K562 (cell line): Measurements from ENCODE around the gene CIB1. TPM values are rescaled to one million over a fixed set of nuclear protein-coding genes. Genes with fewer than 3 reads are reported as not detected.

Experiments
- ATAC-seq: fragments of 200-7000 bp; cut with Tn5 transposase; 3 replicates; pipeline ENCODE4 v1.9.1; 2020; ENCODE audit warnings: moderate library complexity
- BruUV-seq: library from RNA; stranded (reverse); fragments of 400-500 nt; replicated peaks from 2 replicates; lab custom pipeline; 2021; lab: Mats Ljungman, UMichigan
- CTCF ChIA-PET: fragments of 300-600 bp; formaldehyde crosslinking; extraction: SDS; loops from one replicate; lab custom pipeline; 2021; ENCODE audit warnings: low intra/inter-chr PET ratio; lab: Yijun Ruan, JAX
- POLR2A ChIA-PET: fragments of 300-600, 350-650 bp; sonication (Branson Sonifier 250); formaldehyde crosslinking; extraction: SDS; loops from one replicate; lab custom pipeline; 2021; ENCODE audit warnings: antibody characterized with exemption, inconsistent platforms; lab: Yijun Ruan, JAX
- DNase-seq, 4 experiments: peaks; one replicate each; pipeline versions ENCODE4 v3.0.0 to v3.0.0-alpha.2; 2011 to 2018; ENCODE audit warnings: low spot score in 3 of 4, mixed read lengths in 3 of 4; ENCODE audit errors: extremely low read depth in 1 of 4
- FAIRE-seq: peaks from 2 replicates; lab custom pipeline; 2011; peaks lifted over from hg19 to GRCh38; lab: Jason Lieb, UNC
- H2AFZ ChIP-seq: 2 replicates; pipeline ENCODE4 v1.6.0; 2011; ENCODE audit warnings: low read depth, low read length, control low read depth, inconsistent platforms
- H3K27ac ChIP-seq: fragments of 200-600 bp; 3 replicates; pipeline ENCODE4 v1.8.0; 2011; ENCODE audit warnings: low read depth, mild to moderate bottlenecking, control low read depth, inconsistent platforms, low read length, moderate library complexity, mixed read lengths; ENCODE audit errors: extremely low read depth
- H3K27me3 ChIP-seq, 2 experiments: fragments of 300-600 bp in 1 of 2; 2 replicates in 1 of 2; 3 replicates in 1 of 2; pipeline versions ENCODE4 v1.6.0 to v1.8.0; 2011; ENCODE audit warnings: inconsistent platforms in 2 of 2, low read length in 2 of 2, mild to moderate bottlenecking in 1 of 2, mixed read lengths in 1 of 2, moderate library complexity in 1 of 2; ENCODE audit not compliant: control insufficient read depth in 2 of 2, insufficient read depth in 2 of 2
- H3K36me3 ChIP-seq: fragments of 300-600 bp; 3 replicates; pipeline ENCODE4 v1.8.0; 2011; ENCODE audit warnings: mild to moderate bottlenecking, low read length, inconsistent platforms; ENCODE audit not compliant: control insufficient read depth, insufficient read depth
- H3K4me1 ChIP-seq, 2 experiments: fragments of 200-600 bp in 1 of 2; replicated peaks in 1 of 2; 2 replicates in 1 of 2; 3 replicates in 1 of 2; pipeline versions ENCODE4 v1.5.1 to v1.8.0; 2011; ENCODE audit warnings: inconsistent platforms in 2 of 2, low read length in 2 of 2, mild to moderate bottlenecking in 1 of 2, mixed read lengths in 1 of 2, moderate library complexity in 1 of 2; ENCODE audit not compliant: control insufficient read depth in 2 of 2, insufficient read depth in 2 of 2
- H3K4me2 ChIP-seq: 2 replicates; pipeline ENCODE4 v1.6.1; 2011; ENCODE audit warnings: low read length, control low read depth, inconsistent platforms, mixed read lengths; ENCODE audit not compliant: insufficient read depth
- H3K4me3 ChIP-seq: fragments of 200-600 bp; sonication (generic), shearing (Covaris generic); 2 replicates; pipeline ENCODE4 v1.5.1; 2016; ENCODE audit warnings: control low read depth, inconsistent platforms
- H3K79me2 ChIP-seq: fragments of 200-600 bp; 3 replicates; pipeline ENCODE4 v1.8.0; 2011; ENCODE audit warnings: low read length, inconsistent platforms; ENCODE audit not compliant: control insufficient read depth, insufficient read depth
- H3K9ac ChIP-seq, 2 experiments: 2 replicates each; pipeline versions ENCODE4 v1.6.0 to v1.6.1; 2011; ENCODE audit warnings: low read depth in 2 of 2, low read length in 2 of 2, control low read depth in 1 of 2, inconsistent platforms in 1 of 2, mild to moderate bottlenecking in 1 of 2, mixed read lengths in 1 of 2; ENCODE audit not compliant: insufficient read depth in 1 of 2
- H3K9me1 ChIP-seq: one replicate; pipeline ENCODE4 v1.6.0; 2011; ENCODE audit warnings: inconsistent platforms, mild to moderate bottlenecking, low read length, moderate library complexity; ENCODE audit not compliant: control insufficient read depth, insufficient read depth
- H3K9me3 ChIP-seq: replicated peaks from 2 replicates; pipeline ENCODE4 v1.5.1; 2011; ENCODE audit warnings: low read depth, low read length, inconsistent platforms; ENCODE audit not compliant: control insufficient read depth, insufficient read depth
- H4K20me1 ChIP-seq: replicated peaks from 2 replicates; pipeline ENCODE4 v1.6.1; 2011; ENCODE audit warnings: low read length, inconsistent platforms, mixed read lengths; ENCODE audit not compliant: control insufficient read depth, insufficient read depth
- GATAD2A ChIP-seq: fragments of 450-650 bp; IDR thresholded peaks from 2 replicates; pipeline ENCODE4 v1.6.1; 2017
- GTF2A2 ChIP-seq: IDR thresholded peaks from 2 replicates; pipeline ENCODE4 v1.6.1; 2016; ENCODE audit warnings: mild to moderate bottlenecking, missing genetic modification characterization, missing compliant biosample characterization
- HDAC1 ChIP-seq, 2 experiments: fragments of 450-650 bp; IDR thresholded peaks; 2 replicates each; pipeline ENCODE4 v1.6.1; 2016 to 2017; ENCODE audit warnings: inconsistent platforms in 1 of 2, mild to moderate bottlenecking in 1 of 2, moderate library complexity in 1 of 2
- HNRNPH1 ChIP-seq: fragments of 200-400 bp; formaldehyde crosslinking; optimal IDR thresholded peaks from 2 replicates; pipeline ENCODE3; 2017; ENCODE audit warnings: low read depth, mild to moderate bottlenecking, low read length, moderate library complexity
- HNRNPK ChIP-seq: fragments of 200-400 bp; formaldehyde crosslinking; IDR thresholded peaks from one replicate; pipeline ENCODE4 v1.6.1; 2018; ENCODE audit warnings: mild to moderate bottlenecking, low read depth, low read length; ENCODE audit not compliant: poor library complexity, severe bottlenecking
- KDM1A ChIP-seq, 2 experiments: fragments of 450-650 bp; IDR thresholded peaks; 2 replicates each; pipeline ENCODE4 v1.6.1; 2016; ENCODE audit warnings: mild to moderate bottlenecking in 2 of 2
- POLR2G ChIP-seq: fragments of 200-400 bp; formaldehyde crosslinking; IDR thresholded peaks from 2 replicates; pipeline ENCODE4 v1.6.1; 2017; ENCODE audit warnings: low read depth, mild to moderate bottlenecking, antibody characterized with exemption, low read length, moderate library complexity
- PPARD ChIP-seq: fragments of 250-450 bp; sonication (Bioruptor Pico); IDR thresholded peaks from 2 replicates; pipeline ENCODE4 v1.8.0; 2022; ENCODE audit warnings: inconsistent platforms, mild to moderate bottlenecking, moderate library complexity
- RREB1 ChIP-seq: fragments of 250-450 bp; sonication (Bioruptor Pico); IDR thresholded peaks from 2 replicates; pipeline ENCODE4 v1.4.0; 2020
- YBX1 ChIP-seq: fragments of 450-650 bp; IDR thresholded peaks from 2 replicates; pipeline ENCODE4 v1.7.1; 2016; ENCODE audit warnings: mild to moderate bottlenecking
- ZFP91 ChIP-seq: sonication (generic); formaldehyde crosslinking; IDR thresholded peaks from 2 replicates; pipeline ENCODE4 v1.8.0; 2022; ENCODE audit warnings: mild to moderate bottlenecking, missing genetic modification reagents
- WGBS: fragments of 100-300 bp; shearing (Covaris generic); methylation state at CpG from one replicate; pipeline ENCODE4 v1.1.6; 2016; ENCODE audit warnings: low coverage, mixed read lengths; ENCODE audit not compliant: insufficient coverage; ENCODE audit errors: missing lambda C conversion rate; 5-methylcytosine and 5-hydroxymethylcytosine counted together
- in situ Hi-C: fragments of 300-500 bp; cut with MboI; formaldehyde crosslinking; loops from 4 replicates; pipeline ENCODE4 v1.15.0; 2018; ENCODE audit warnings: inconsistent platforms, mixed read lengths
- intact Hi-C: fragments of 100-400 bp; cut with micrococcal nuclease; formaldehyde crosslinking; loops from 2 replicates; pipeline ENCODE4 v1.14.2; 2022
- polyA plus RNA-seq, 8 experiments: library from polyadenylated mRNA; depleted of rRNA in 4 of 8; stranded (reverse) in 5 of 8; unstranded in 3 of 8; fragments of >200 nt; fragmentation: Nextera tagmentation in 2 of 8; fragmentation: Illumina TruSeq in 1 of 8; extraction: Ambion mirVana in 2 of 8; extraction: Trizol in 1 of 8; gene quantifications; 2 replicates each; pipeline versions ENCODE4 v1.2.1 to v1.2.3, GENCODE V29; 2011 to 2014; ENCODE audit warnings: inconsistent platforms in 1 of 8, missing spikeins in 1 of 8
- total RNA-seq, 7 experiments: library from RNA; depleted of rRNA in 6 of 7; stranded (reverse); fragments of >200 nt in 6 of 7; fragmentation: Illumina TruSeq in 2 of 7; extraction: Trizol in 2 of 7; gene quantifications; 2 replicates each; pipeline versions ENCODE4 v1.2.1 to v1.2.3, GENCODE V29; 2011 to 2021; ENCODE audit warnings: low replicate concordance in 1 of 7

Gene CIB1
- total and polyA plus RNA-seq, 9 of the 15 experiments (the other 6 are each of a cell fraction or from before 2014, with no cell fraction given): 14.9 to 136 (median 64.5) TPM

- Histone ChIP-seq H4K20me1 (no peaks in the 10 kb centered on the region), H3K9me3 (no peaks in the 10 kb centered on the region), H3K9ac (peak overlapping the region; percentile 82 to 93), H3K4me1 (peaks cover 43 to 44% of the 10 kb centered on the region in 2 experiments), H3K4me2 (peak overlapping the region; percentile 96), H3K27me3 (no peaks in the 10 kb centered on the region), H3K36me3 (peaks cover 3% of the 10 kb centered on the region; the same call in 2 of the 3 replicates), H3K79me2 (peaks cover 51% of the 10 kb centered on the region), H3K4me3 (peak overlapping the region; percentile 77), H3K27ac (peak overlapping the region; percentile 97), H3K9me1 (no peaks in the 10 kb centered on the region), H2AFZ (peak overlapping the region; percentile 87)
- BruUV-seq: TSS peak; percentile 45
- DNase-seq (peak; percentile 84 to 90 (median 88)), FAIRE-seq (no peak), ATAC-seq (peak; percentile 83)
- in situ Hi-C loops (no loop called here), intact Hi-C loops (loop anchor here (2.0 kb wide), 1 partner anchor 16 kb away; the partner anchor contains the start of gene SEMA4B)
- ChIA-PET CTCF (no interaction called here), POLR2A (interaction anchor here (0.5 to 1.5 kb wide), 10 partner anchors 8 to 858 kb away, joined by 3 to 6 read pairs (median 4); partner anchors contain the start of gene SEMA4B)
- under 1% methylated on average over 43 of the region's 67 CpGs for WGBS
- TF ChIP-seq PPARD (CRISPR knock-in tag) (no peak), ZFP91 (CRISPR knock-in tag) (no peak), GATAD2A (no peak), HNRNPK (no peak), HNRNPH1 (no peak), HDAC1 (IDR thresholded peaks at IDR 0.05) (peak in 1 of 2 experiments; percentile 11; a peak in 1 of 4 replicates), GTF2A2 (no peak), KDM1A (IDR thresholded peaks at IDR 0.05) (peak in 1 of 2 experiments; percentile 58; a peak in 2 of 4 replicates), YBX1 (no peak), POLR2G (peak; percentile 80), RREB1 (CRISPR knock-in tag) (peak; percentile 99)
Measured at GRCh38 chr15:90184786-90185704, 48.7 kb downstream of the CIB1 start.
